PC-3 (cell line): ENCODE data around the gene FAXDC2. TPM values are rescaled to one million over a fixed set of nuclear protein-coding genes. Genes with fewer than 3 reads are reported as not detected.

ENCODE experiments used
- ATAC-seq: fragments of 200-7000 bp; cut with Tn5 transposase; 2 replicates; pipeline ENCODE4 v1.9.1; 2020; ENCODE audit warnings: mild to moderate bottlenecking, moderate library complexity
- BruUV-seq: library from RNA; stranded (reverse); fragments of 400-500 nt; replicated peaks from 2 replicates; lab custom pipeline; 2021; lab: Mats Ljungman, UMichigan
- CTCF ChIA-PET: fragments of 300-600 bp; sonication (Branson Sonifier 250); formaldehyde crosslinking; loops from one replicate; lab custom pipeline; 2022; ENCODE audit warnings: antibody characterized with exemption; lab: Charles Lee
- POLR2A ChIA-PET: fragments of 300-600 bp; sonication (Branson Sonifier 250); formaldehyde crosslinking; loops from one replicate; lab custom pipeline; 2022; ENCODE audit warnings: antibody characterized with exemption; ENCODE audit not compliant: unreplicated experiment; lab: Charles Lee
- DNase-seq: peaks from one replicate; pipeline ENCODE4 v3.0.0-alpha.2; 2015
- H2AFZ ChIP-seq: fragments of 300-600 bp; sonication (generic); 2 replicates; pipeline ENCODE4 v1.6.0; 2016; ENCODE audit warnings: antibody characterized with exemption, low read length
- H3F3A ChIP-seq: fragments of 300-600 bp; sonication (generic); one replicate; pipeline ENCODE4 v1.6.0; 2017; ENCODE audit warnings: antibody characterized with exemption, low read length, control low read depth, mild to moderate bottlenecking; ENCODE audit not compliant: unreplicated experiment
- H3K27ac ChIP-seq: fragments of 300-600 bp; sonication (generic); 2 replicates; pipeline ENCODE4 v1.5.1; 2016; ENCODE audit warnings: mild to moderate bottlenecking, low read length
- H3K27me3 ChIP-seq: fragments of 300-600 bp; sonication (generic); 2 replicates; pipeline ENCODE4 v1.6.1; 2016; ENCODE audit warnings: low read length, mixed read lengths
- H3K36me3 ChIP-seq: fragments of 300-600 bp; sonication (generic); 2 replicates; pipeline ENCODE4 v1.6.1; 2016; ENCODE audit warnings: low read depth, mixed run types, low read length, mixed read lengths
- H3K4me1 ChIP-seq: fragments of 300-600 bp; sonication (generic); 2 replicates; pipeline ENCODE4 v1.5.1; 2016; ENCODE audit warnings: low read length; ENCODE audit not compliant: insufficient read depth
- H3K4me2 ChIP-seq: fragments of 300-600 bp; sonication (generic); 2 replicates; pipeline ENCODE4 v1.6.0; 2016; ENCODE audit warnings: low read length
- H3K4me3 ChIP-seq: fragments of 300-600 bp; sonication (generic); 2 replicates; pipeline ENCODE4 v1.5.1; 2016; ENCODE audit warnings: mild to moderate bottlenecking, low read length, mixed read lengths
- H3K79me2 ChIP-seq: fragments of 300-600 bp; sonication (generic); 2 replicates; pipeline ENCODE4 v1.6.1; 2017; ENCODE audit warnings: low read length, mixed read lengths
- H3K9ac ChIP-seq: fragments of 300-600 bp; sonication (generic); 2 replicates; pipeline ENCODE4 v1.6.0; 2016; ENCODE audit warnings: mild to moderate bottlenecking, low read length
- H3K9me2 ChIP-seq: fragments of 300-600 bp; sonication (generic); replicated peaks from 2 replicates; pipeline ENCODE4 v1.6.1; 2016; ENCODE audit warnings: mixed run types, low read length, mixed read lengths
- H3K9me3 ChIP-seq: fragments of 300-600 bp; sonication (generic); 2 replicates; pipeline ENCODE4 v1.6.1; 2016; ENCODE audit warnings: low read length, mixed read lengths
- H4K20me1 ChIP-seq: fragments of 300-600 bp; sonication (generic); 2 replicates; pipeline ENCODE4 v1.6.1; 2016; ENCODE audit warnings: low read length, mixed read lengths
- EZH2 ChIP-seq: fragments of 300-600 bp; sonication (generic); IDR thresholded peaks from one replicate; pipeline ENCODE4 v1.6.1; 2017; ENCODE audit warnings: antibody characterized with exemption, mild to moderate bottlenecking, low read length; ENCODE audit not compliant: unreplicated experiment
- EZH2phosphoT487 ChIP-seq: fragments of 300-600 bp; sonication (generic); IDR thresholded peaks from 2 replicates; pipeline ENCODE4 v1.6.1; 2018; ENCODE audit warnings: mild to moderate bottlenecking, antibody characterized with exemption, low read length, borderline replicate concordance
- intact Hi-C: fragments of 100-400 bp; cut with micrococcal nuclease; formaldehyde crosslinking; loops from 2 replicates; pipeline ENCODE4 v1.9.0; 2023
- total RNA-seq: library from RNA; depleted of rRNA; stranded (reverse); fragments of >200 nt; gene quantifications from 2 replicates; pipeline ENCODE4 v1.2.3, GENCODE V29; 2014
- TF ChIP-seq, protein P1 (sequence below): fragments of 300-600 bp; sonication (generic); conservative IDR thresholded peaks from 2 replicates; pipeline ENCODE4 v1.5.1; 2017; ENCODE audit warnings: antibody characterized with exemption, low read depth, mild to moderate bottlenecking, low read length

The FAXDC2 gene
- total RNA-seq, 1 experiment from 2014 or later = not detected

DNA sequence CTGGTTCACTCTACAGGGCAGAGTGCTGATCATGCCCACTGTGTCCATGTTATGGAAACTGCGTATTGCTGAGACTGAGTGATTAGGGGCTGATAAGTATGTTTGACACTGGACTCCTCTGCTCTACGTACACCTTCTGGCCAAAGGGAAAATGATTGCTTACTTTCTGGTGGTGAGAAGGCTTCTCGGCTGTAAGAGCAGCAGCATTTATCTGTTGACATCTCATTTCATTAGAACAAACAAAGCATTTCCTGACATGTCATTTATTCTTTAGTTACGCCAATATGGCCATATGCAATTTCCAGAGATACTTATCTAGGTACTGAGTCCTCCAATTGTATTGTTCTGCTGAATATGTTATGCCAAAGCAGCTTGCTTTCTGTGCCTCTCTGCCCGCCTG is 5.6 kb downstream of the FAXDC2 start:
- intact Hi-C loops = no loop called here
- DNase-seq = no peak
- H3K4me3 ChIP-seq = no peak overlapping the region
- H2AFZ ChIP-seq = no peak overlapping the region
- BruUV-seq = no TSS peak
- H3K4me1 ChIP-seq = no peaks in the 10 kb centered on the region
- H3K36me3 ChIP-seq = no peaks in the 10 kb centered on the region
- no peak overlapping the region for H3K27ac ChIP-seq
- POLR2A ChIA-PET = no interaction called here
- TF ChIP-seq EZH2phosphoT487 (no peak), EZH2 (no peak)
- TF ChIP-seq, protein P1, sequence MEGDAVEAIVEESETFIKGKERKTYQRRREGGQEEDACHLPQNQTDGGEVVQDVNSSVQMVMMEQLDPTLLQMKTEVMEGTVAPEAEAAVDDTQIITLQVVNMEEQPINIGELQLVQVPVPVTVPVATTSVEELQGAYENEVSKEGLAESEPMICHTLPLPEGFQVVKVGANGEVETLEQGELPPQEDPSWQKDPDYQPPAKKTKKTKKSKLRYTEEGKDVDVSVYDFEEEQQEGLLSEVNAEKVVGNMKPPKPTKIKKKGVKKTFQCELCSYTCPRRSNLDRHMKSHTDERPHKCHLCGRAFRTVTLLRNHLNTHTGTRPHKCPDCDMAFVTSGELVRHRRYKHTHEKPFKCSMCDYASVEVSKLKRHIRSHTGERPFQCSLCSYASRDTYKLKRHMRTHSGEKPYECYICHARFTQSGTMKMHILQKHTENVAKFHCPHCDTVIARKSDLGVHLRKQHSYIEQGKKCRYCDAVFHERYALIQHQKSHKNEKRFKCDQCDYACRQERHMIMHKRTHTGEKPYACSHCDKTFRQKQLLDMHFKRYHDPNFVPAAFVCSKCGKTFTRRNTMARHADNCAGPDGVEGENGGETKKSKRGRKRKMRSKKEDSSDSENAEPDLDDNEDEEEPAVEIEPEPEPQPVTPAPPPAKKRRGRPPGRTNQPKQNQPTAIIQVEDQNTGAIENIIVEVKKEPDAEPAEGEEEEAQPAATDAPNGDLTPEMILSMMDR = no peak
- H3K79me2 ChIP-seq = no peaks in the 10 kb centered on the region
- no peaks in the 10 kb centered on the region for H3K9me3 ChIP-seq
- CTCF ChIA-PET = no interaction called here
- no peaks in the 10 kb centered on the region for H3K9me2 ChIP-seq
- no peak overlapping the region for H3K9ac ChIP-seq
- no peak overlapping the region for H3K4me2 ChIP-seq
- no peaks in the 10 kb centered on the region for H3F3A ChIP-seq
- H4K20me1 ChIP-seq = no peaks in the 10 kb centered on the region
- no peak; the same call in 1 of the 2 replicates for ATAC-seq
- H3K27me3 ChIP-seq = no peaks in the 10 kb centered on the region

DNA sequence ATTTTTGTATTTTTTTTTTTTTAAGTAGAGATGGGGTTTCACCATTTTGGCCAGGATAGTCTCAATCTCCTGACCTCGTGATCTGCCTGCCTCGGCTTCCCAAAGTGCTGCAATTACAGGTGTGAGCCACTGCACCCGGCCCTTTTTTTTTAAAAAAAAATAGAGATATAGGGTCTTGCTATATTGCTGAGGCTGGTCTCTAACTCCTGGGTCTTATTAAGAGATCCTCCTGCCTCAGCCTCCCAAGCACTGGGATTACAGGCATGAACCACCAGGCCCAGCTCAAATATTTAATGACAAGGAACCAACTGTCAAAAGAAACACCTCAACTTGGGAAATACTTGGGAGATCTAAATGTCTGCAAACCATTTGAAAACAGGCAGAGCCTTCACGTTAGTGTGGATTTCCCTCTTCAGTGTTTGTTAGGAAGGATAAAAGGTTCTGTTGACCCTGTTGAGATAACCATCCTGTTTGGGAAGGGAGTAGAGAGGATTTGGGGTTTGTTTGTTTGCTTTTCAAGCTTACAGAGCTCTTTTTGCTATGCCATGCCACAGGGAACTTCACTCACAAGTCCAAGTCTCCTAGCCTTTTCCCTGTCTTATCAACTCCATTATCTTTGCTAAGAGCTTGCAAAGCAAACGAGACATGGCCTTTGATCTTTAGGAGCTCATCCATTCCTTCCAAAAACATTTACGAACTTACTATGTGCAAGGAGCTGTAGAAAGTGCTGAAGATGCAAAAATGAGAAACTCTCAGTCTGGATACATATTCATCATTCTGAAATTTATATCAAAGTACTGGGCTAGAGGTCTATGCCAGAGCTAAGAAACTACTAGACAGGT is 7.5 kb downstream of the FAXDC2 start:
- H3F3A ChIP-seq = no peaks in the 10 kb centered on the region
- H3K27ac ChIP-seq = no peak overlapping the region
- H3K79me2 ChIP-seq = no peaks in the 10 kb centered on the region
- no peak overlapping the region for H2AFZ ChIP-seq
- no peaks in the 10 kb centered on the region for H3K36me3 ChIP-seq
- POLR2A ChIA-PET = no interaction called here
- intact Hi-C loops = no loop called here
- H4K20me1 ChIP-seq = no peaks in the 10 kb centered on the region
- no peaks in the 10 kb centered on the region for H3K4me1 ChIP-seq
- no TSS peak for BruUV-seq
- H3K9me3 ChIP-seq = no peaks in the 10 kb centered on the region
- DNase-seq = no peak
- H3K4me2 ChIP-seq = no peak overlapping the region
- TF ChIP-seq, protein P1 = no peak
- TF ChIP-seq EZH2 (no peak), EZH2phosphoT487 (no peak)
- CTCF ChIA-PET = no interaction called here
- no peak overlapping the region for H3K4me3 ChIP-seq
- no peak overlapping the region for H3K9ac ChIP-seq
- no peak for ATAC-seq
- no peaks in the 10 kb centered on the region for H3K9me2 ChIP-seq
- no peaks in the 10 kb centered on the region for H3K27me3 ChIP-seq

DNA sequence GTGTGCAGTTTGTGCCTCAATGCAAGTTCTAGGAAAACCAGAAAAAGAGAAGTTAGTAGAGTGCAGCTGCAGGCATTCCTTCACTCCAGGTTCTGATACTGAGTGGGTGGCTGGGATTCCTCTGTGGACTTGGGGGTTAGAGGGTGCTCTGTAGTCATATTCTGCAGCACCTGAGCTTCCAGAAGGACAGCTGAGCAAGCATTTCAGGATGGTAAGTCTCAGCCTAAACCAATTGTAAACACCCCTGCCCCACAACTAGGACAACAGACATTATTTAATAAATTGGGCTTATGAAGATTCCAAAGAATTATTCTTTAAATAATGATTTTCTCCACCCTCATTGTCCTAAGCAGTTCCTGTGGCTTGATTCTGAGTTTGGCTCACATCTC is 9.1 kb downstream of the FAXDC2 start:
- Histone ChIP-seq H3K9me3 (no peaks in the 10 kb centered on the region), H3K36me3 (no peaks in the 10 kb centered on the region), H3K4me2 (no peak overlapping the region), H3K9ac (no peak overlapping the region), H4K20me1 (no peaks in the 10 kb centered on the region), H3K27me3 (no peaks in the 10 kb centered on the region), H3K79me2 (no peaks in the 10 kb centered on the region), H3K9me2 (no peaks in the 10 kb centered on the region), H3K27ac (no peak overlapping the region), H3K4me3 (no peak overlapping the region), H2AFZ (no peak overlapping the region), H3F3A (no peaks in the 10 kb centered on the region), H3K4me1 (no peaks in the 10 kb centered on the region)
- intact Hi-C loops = no loop called here
- ATAC-seq = no peak
- POLR2A ChIA-PET = no interaction called here
- no peak for DNase-seq
- TF ChIP-seq EZH2 (no peak), EZH2phosphoT487 (no peak)
- TF ChIP-seq, protein P1 = no peak
- BruUV-seq = no TSS peak
- CTCF ChIA-PET = no interaction called here
